OCI-LY7 (cell line): ENCODE results near the gene SMIM35. TPM values are rescaled to one million over a fixed set of nuclear protein-coding genes. Genes with fewer than 3 reads are reported as not detected.

Source experiments
- BruUV-seq: library from RNA; stranded (reverse); fragments of 400-500 nt; replicated peaks from 2 replicates; lab custom pipeline; 2021; lab: Mats Ljungman, UMichigan
- CTCF ChIA-PET: fragments of 300-600 bp; sonication (Branson Sonifier 250); formaldehyde crosslinking; loops from one replicate; lab custom pipeline; 2022; ENCODE audit warnings: antibody characterized with exemption; ENCODE audit not compliant: unreplicated experiment; lab: Charles Lee
- POLR2A ChIA-PET: fragments of 300-600 bp; sonication (Branson Sonifier 250); formaldehyde crosslinking; loops from one replicate; lab custom pipeline; 2022; ENCODE audit warnings: antibody characterized with exemption; lab: Charles Lee
- DNase-seq: peaks from one replicate; pipeline ENCODE4 v3.0.0-alpha.2; 2015; ENCODE audit warnings: low spot score
- H2AFZ ChIP-seq: fragments of 200-600 bp; sonication (generic), shearing (Covaris generic); 2 replicates; pipeline ENCODE4 v1.6.1; 2014; ENCODE audit warnings: mild to moderate bottlenecking, antibody characterized with exemption, low read length, moderate library complexity
- H3K27ac ChIP-seq: fragments of 200-600 bp; sonication (generic); 2 replicates; pipeline ENCODE4 v1.5.1; 2014; ENCODE audit warnings: mixed run types, low read depth, mild to moderate bottlenecking, moderate library complexity, low read length, inconsistent platforms; ENCODE audit not compliant: poor library complexity, severe bottlenecking
- H3K36me3 ChIP-seq: fragments of 200-600 bp; sonication (generic); 2 replicates; pipeline ENCODE4 v1.6.1; 2014; ENCODE audit warnings: mild to moderate bottlenecking, antibody characterized with exemption, low read length, moderate library complexity, mixed read lengths; ENCODE audit not compliant: insufficient read depth
- H3K4me1 ChIP-seq: fragments of 200-600 bp; sonication (generic); 2 replicates; pipeline ENCODE4 v1.5.1; 2014; ENCODE audit warnings: mild to moderate bottlenecking, low read length; ENCODE audit not compliant: insufficient read depth, poor library complexity, severe bottlenecking
- H3K4me2 ChIP-seq: fragments of 200-600 bp; sonication (generic); 2 replicates; pipeline ENCODE4 v1.6.1; 2014; ENCODE audit warnings: mild to moderate bottlenecking, low read length
- H3K4me3 ChIP-seq: fragments of 200-600 bp; sonication (generic); 2 replicates; pipeline ENCODE4 v1.5.1; 2014; ENCODE audit warnings: mild to moderate bottlenecking, low read depth, low read length; ENCODE audit not compliant: poor library complexity, severe bottlenecking
- H3K79me2 ChIP-seq: fragments of 200-600 bp; sonication (generic); 2 replicates; pipeline ENCODE4 v1.6.1; 2016; ENCODE audit warnings: low read depth, mild to moderate bottlenecking, low read length, moderate library complexity, mixed read lengths; ENCODE audit not compliant: insufficient read depth
- H3K9me2 ChIP-seq: fragments of 200-600 bp; sonication (generic); 2 replicates; pipeline ENCODE4 v1.6.1; 2016; ENCODE audit warnings: mild to moderate bottlenecking, low read length, mixed read lengths; ENCODE audit not compliant: insufficient read depth
- H3K9me3 ChIP-seq: fragments of 200-600 bp; sonication (generic); 2 replicates; pipeline ENCODE4 v1.6.1; 2014; ENCODE audit warnings: mild to moderate bottlenecking, mixed run types, low read length, mixed read lengths
- H4K20me1 ChIP-seq: fragments of 200-600 bp; sonication (generic); 2 replicates; pipeline ENCODE4 v1.6.1; 2014; ENCODE audit warnings: mild to moderate bottlenecking, antibody characterized with exemption, low read length, moderate library complexity, mixed read lengths; ENCODE audit not compliant: insufficient read depth
- EZH2phosphoT487 ChIP-seq: fragments of 200-600 bp; sonication (generic); IDR thresholded peaks from 2 replicates; pipeline ENCODE4 v1.6.1; 2018; ENCODE audit warnings: low read depth, borderline replicate concordance, mild to moderate bottlenecking, mixed run types, antibody characterized with exemption, low read length, moderate library complexity, mixed read lengths
- intact Hi-C: fragments of 100-400 bp; cut with micrococcal nuclease; formaldehyde crosslinking; loops from one replicate; pipeline ENCODE4 v1.10.0; 2022; ENCODE audit not compliant: unreplicated experiment
- total RNA-seq, 2 experiments: library from RNA; depleted of rRNA in 1 of 2; stranded (reverse); fragments of >200 nt in 1 of 2; shearing (Covaris generic) in 1 of 2; gene quantifications; 2 replicates each; pipeline ENCODE4 v1.2.3, GENCODE V29; 2014 to 2022
- TF ChIP-seq, protein P1 (sequence below): fragments of 200-600 bp; sonication (generic); conservative IDR thresholded peaks from 2 replicates; pipeline ENCODE4 v1.5.1; 2014; ENCODE audit warnings: mild to moderate bottlenecking, antibody characterized with exemption, low read length, moderate library complexity, mixed read lengths

The SMIM35 gene
- total RNA-seq, 2 experiments from 2014 or later, result 0.06 to 0.67 TPM

DNA sequence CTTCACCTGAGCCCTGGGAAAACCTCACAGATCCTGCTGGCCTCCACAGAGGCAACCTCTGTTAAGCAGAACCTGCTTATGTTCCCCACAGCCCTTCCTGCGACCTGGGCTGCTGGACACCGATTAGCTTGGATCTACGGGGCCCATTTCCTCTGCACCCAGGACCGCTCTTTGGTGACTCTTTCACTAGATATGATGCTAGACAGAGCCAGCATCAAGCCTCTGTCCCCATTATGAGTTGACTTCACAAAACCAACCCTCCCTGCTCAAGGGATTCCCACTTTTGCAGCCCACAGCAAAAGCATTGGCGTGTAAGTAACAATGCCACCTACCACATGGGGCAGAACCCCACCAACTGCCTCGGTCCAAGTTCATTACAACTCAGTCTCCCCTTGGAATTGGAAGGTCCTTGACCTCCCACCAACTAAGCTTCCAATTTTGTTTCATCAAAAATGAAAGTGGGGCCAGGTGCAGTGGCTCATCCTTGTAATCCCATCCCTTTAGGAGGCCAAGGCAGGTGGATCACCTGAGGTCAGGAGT, 25.1 kb downstream of the SMIM35 start:
- Histone ChIP-seq H3K79me2 (no peaks in the 10 kb centered on the region), H3K4me2 (no peak overlapping the region), H3K36me3 (no peaks in the 10 kb centered on the region), H3K9me3 (no peaks in the 10 kb centered on the region), H2AFZ (no peak overlapping the region), H3K4me3 (no peak overlapping the region), H4K20me1 (no peaks in the 10 kb centered on the region), H3K9me2 (no peaks in the 10 kb centered on the region), H3K27ac (no peak overlapping the region), H3K4me1 (no peaks in the 10 kb centered on the region)
- ChIA-PET POLR2A (interaction anchor here (1.2 kb wide), 1 partner anchor 22 kb away, joined by 3 read pairs; no protein-coding TSS in a partner anchor), CTCF (no interaction called here)
- no peak for TF ChIP-seq EZH2phosphoT487
- TF ChIP-seq, protein P1, sequence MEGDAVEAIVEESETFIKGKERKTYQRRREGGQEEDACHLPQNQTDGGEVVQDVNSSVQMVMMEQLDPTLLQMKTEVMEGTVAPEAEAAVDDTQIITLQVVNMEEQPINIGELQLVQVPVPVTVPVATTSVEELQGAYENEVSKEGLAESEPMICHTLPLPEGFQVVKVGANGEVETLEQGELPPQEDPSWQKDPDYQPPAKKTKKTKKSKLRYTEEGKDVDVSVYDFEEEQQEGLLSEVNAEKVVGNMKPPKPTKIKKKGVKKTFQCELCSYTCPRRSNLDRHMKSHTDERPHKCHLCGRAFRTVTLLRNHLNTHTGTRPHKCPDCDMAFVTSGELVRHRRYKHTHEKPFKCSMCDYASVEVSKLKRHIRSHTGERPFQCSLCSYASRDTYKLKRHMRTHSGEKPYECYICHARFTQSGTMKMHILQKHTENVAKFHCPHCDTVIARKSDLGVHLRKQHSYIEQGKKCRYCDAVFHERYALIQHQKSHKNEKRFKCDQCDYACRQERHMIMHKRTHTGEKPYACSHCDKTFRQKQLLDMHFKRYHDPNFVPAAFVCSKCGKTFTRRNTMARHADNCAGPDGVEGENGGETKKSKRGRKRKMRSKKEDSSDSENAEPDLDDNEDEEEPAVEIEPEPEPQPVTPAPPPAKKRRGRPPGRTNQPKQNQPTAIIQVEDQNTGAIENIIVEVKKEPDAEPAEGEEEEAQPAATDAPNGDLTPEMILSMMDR, result no peak
- no peak for DNase-seq
- no TSS peak for BruUV-seq
- intact Hi-C loops, result no loop called here

DNA sequence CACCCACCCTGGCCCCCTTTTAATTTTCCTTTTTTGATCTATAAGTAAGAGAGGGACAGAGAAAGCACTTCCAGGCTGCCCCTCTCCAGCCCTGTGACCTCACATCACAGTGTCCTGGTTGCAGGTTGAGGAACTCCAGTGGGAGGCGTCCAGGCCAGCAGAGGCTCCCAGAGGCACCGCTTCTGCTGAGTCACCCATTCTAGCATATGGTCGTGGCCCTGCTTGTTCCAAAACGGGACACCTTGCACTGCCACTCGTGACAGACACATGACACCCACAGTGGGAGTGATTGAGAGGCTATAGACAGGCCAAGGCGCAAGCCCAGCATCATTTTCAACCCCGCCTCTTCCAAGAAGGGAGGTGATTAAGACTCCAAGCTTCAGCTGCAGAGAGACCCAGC, 25.9 kb downstream of the SMIM35 start:
- Histone ChIP-seq H3K4me1 (no peaks in the 10 kb centered on the region), H3K79me2 (no peaks in the 10 kb centered on the region), H4K20me1 (no peaks in the 10 kb centered on the region), H3K9me3 (no peaks in the 10 kb centered on the region), H3K36me3 (no peaks in the 10 kb centered on the region), H2AFZ (no peak overlapping the region), H3K4me2 (no peak overlapping the region), H3K9me2 (no peaks in the 10 kb centered on the region), H3K4me3 (no peak overlapping the region), H3K27ac (no peak overlapping the region)
- BruUV-seq, result no TSS peak
- intact Hi-C loops, result no loop called here
- ChIA-PET CTCF (no interaction called here), POLR2A (interaction anchor here (1.2 kb wide), 1 partner anchor 22 kb away, joined by 3 read pairs; no protein-coding TSS in a partner anchor)
- TF ChIP-seq, protein P1, result no peak
- TF ChIP-seq EZH2phosphoT487, result no peak
- no peak for DNase-seq

DNA sequence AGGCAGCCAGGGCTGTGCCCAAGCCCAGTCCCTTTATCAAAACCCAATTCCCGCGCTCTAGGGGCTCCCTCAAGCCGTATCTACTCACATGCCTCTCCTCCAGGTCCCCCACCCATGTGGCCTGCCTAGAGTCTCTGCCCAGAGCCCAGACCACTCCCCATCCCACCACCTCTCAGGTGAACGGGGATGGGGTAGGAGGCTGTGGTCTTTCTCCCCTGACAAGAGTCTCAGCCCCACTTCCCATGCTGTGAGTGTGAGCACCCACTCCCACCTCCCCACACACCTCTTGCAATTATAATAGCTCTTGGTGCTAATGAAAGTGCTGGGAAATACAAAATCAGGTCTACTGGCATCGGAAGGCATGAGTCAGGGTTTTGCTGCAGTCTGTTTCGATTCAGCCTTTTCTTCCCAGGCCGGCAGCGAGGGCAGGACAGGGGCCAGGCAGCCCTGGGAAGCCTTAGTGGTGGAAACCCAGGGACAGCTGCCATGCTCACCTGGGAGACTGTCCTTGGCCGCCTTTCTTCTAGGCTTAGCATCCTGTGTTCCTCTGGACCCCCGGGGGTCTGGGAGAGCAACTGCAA, 26.6 kb downstream of the SMIM35 start:
- ChIA-PET POLR2A (no interaction called here), CTCF (no interaction called here)
- no peak for DNase-seq
- Histone ChIP-seq H3K27ac (no peak overlapping the region), H3K4me2 (no peak overlapping the region), H3K9me3 (no peaks in the 10 kb centered on the region), H3K4me1 (no peaks in the 10 kb centered on the region), H3K4me3 (no peak overlapping the region), H3K36me3 (no peaks in the 10 kb centered on the region), H2AFZ (no peak overlapping the region), H3K9me2 (no peaks in the 10 kb centered on the region), H4K20me1 (no peaks in the 10 kb centered on the region), H3K79me2 (no peaks in the 10 kb centered on the region)
- no TSS peak for BruUV-seq
- TF ChIP-seq EZH2phosphoT487, result no peak
- TF ChIP-seq, protein P1, result no peak
- intact Hi-C loops, result no loop called here
